WTC11 (cell line): Measurements from ENCODE around the gene FMNL1. TPM values are rescaled to one million over a fixed set of nuclear protein-coding genes. Genes with fewer than 3 reads are reported as not detected.

ENCODE experiments used
- ATAC-seq: fragments of 200-7000 bp; cut with Tn5 transposase; 2 replicates; pipeline ENCODE4 v1.10.0; 2021; ENCODE audit warnings: mild to moderate bottlenecking, moderate library complexity
- CTCF ChIA-PET: fragments of 300-600 bp; sonication (Branson Sonifier 250); formaldehyde crosslinking; loops from one replicate; lab custom pipeline; 2021; ENCODE audit warnings: antibody characterized with exemption; lab: Charles Lee
- POLR2A ChIA-PET: fragments of 350-600 bp; sonication (Branson Sonifier 250); formaldehyde crosslinking; loops from one replicate; lab custom pipeline; 2021; ENCODE audit warnings: antibody characterized with exemption; lab: Charles Lee
- DNase-seq: peaks from one replicate; pipeline ENCODE4 v3.0.0; 2021; ENCODE audit warnings: low spot score
- H3K27ac Mint-ChIP-seq: 2 replicates; pipeline ENCODE4 v1.8.0; 2021; ENCODE audit warnings: mixed read lengths
- H3K27me3 Mint-ChIP-seq: 2 replicates; pipeline ENCODE4 v1.8.0; 2021; ENCODE audit warnings: low read depth, mild to moderate bottlenecking, moderate library complexity, mixed read lengths
- H3K36me3 Mint-ChIP-seq: 2 replicates; pipeline ENCODE4 v1.8.0; 2021; ENCODE audit warnings: mixed read lengths
- H3K4me1 Mint-ChIP-seq: 2 replicates; pipeline ENCODE4 v1.8.0; 2022; ENCODE audit warnings: mixed read lengths
- H3K4me3 Mint-ChIP-seq: 2 replicates; pipeline ENCODE4 v1.8.0; 2021; ENCODE audit warnings: mild to moderate bottlenecking, moderate library complexity, mixed read lengths
- H3K9me3 Mint-ChIP-seq: 2 replicates; pipeline ENCODE4 v1.8.0; 2021; ENCODE audit warnings: mixed read lengths
- ATF1 ChIP-seq: sonication (generic); formaldehyde crosslinking; IDR thresholded peaks from 2 replicates; pipeline ENCODE4 v1.8.1; 2023; ENCODE audit warnings: mild to moderate bottlenecking, moderate library complexity, missing genetic modification reagents
- CREB1 ChIP-seq: sonication (generic); formaldehyde crosslinking; IDR thresholded peaks from 2 replicates; pipeline ENCODE4 v1.8.0; 2023; ENCODE audit warnings: mild to moderate bottlenecking, missing genetic modification reagents
- ELF4 ChIP-seq: sonication (generic); formaldehyde crosslinking; IDR thresholded peaks from 2 replicates; pipeline ENCODE4 v1.8.1; 2022; ENCODE audit warnings: low read depth, mild to moderate bottlenecking, moderate library complexity, missing genetic modification reagents
- EMX1 ChIP-seq: fragments of 250-450 bp; sonication (Bioruptor Pico); IDR thresholded peaks from 2 replicates; pipeline ENCODE4 v1.8.0; 2021; ENCODE audit warnings: mild to moderate bottlenecking
- FOXK1 ChIP-seq: sonication (generic); formaldehyde crosslinking; IDR thresholded peaks from 2 replicates; pipeline ENCODE4 v1.8.0; 2022; ENCODE audit warnings: mild to moderate bottlenecking, moderate library complexity, missing genetic modification reagents
- GABPB1 ChIP-seq: sonication (generic); formaldehyde crosslinking; IDR thresholded peaks from 2 replicates; pipeline ENCODE4 v1.8.1; 2023; ENCODE audit warnings: mild to moderate bottlenecking, missing genetic modification reagents
- GRHL2 ChIP-seq: fragments of 250-450 bp; sonication (Bioruptor Pico); IDR thresholded peaks from 2 replicates; pipeline ENCODE4 v1.8.0; 2022; ENCODE audit warnings: mild to moderate bottlenecking, moderate library complexity; ENCODE audit not compliant: insufficient replicate concordance, severe bottlenecking
- HMGXB4 ChIP-seq: sonication (generic); formaldehyde crosslinking; IDR thresholded peaks from 2 replicates; pipeline ENCODE4 v1.8.1; 2023; ENCODE audit warnings: mild to moderate bottlenecking, moderate library complexity, missing genetic modification reagents
- IRF2 ChIP-seq: sonication (generic); formaldehyde crosslinking; IDR thresholded peaks from 2 replicates; pipeline ENCODE4 v1.8.0; 2022; ENCODE audit warnings: low read depth, missing genetic modification reagents, borderline replicate concordance
- JAZF1 ChIP-seq: fragments of 250-450 bp; sonication (Bioruptor Pico); IDR thresholded peaks from 2 replicates; pipeline ENCODE4 v1.9.0; 2021; ENCODE audit warnings: moderate library complexity, mild to moderate bottlenecking, inconsistent platforms
- MYBL2 ChIP-seq: sonication (generic); formaldehyde crosslinking; IDR thresholded peaks from 2 replicates; pipeline ENCODE4 v1.8.1; 2023; ENCODE audit warnings: mild to moderate bottlenecking, moderate library complexity, missing genetic modification reagents
- NFATC4 ChIP-seq: fragments of 250-450 bp; sonication (Bioruptor Pico); IDR thresholded peaks from 2 replicates; pipeline ENCODE4 v1.9.0; 2021; ENCODE audit warnings: mild to moderate bottlenecking
- NR3C1 ChIP-seq: sonication (generic); formaldehyde crosslinking; conservative IDR thresholded peaks from 2 replicates; pipeline ENCODE4 v1.8.1; 2023; ENCODE audit warnings: low read depth, mild to moderate bottlenecking, missing genetic modification reagents
- OVOL2 ChIP-seq: fragments of 250-450 bp; sonication (Bioruptor Pico); IDR thresholded peaks from 2 replicates; pipeline ENCODE4 v1.9.0; 2021; ENCODE audit warnings: mild to moderate bottlenecking, borderline replicate concordance
- RORB ChIP-seq: fragments of 250-450 bp; sonication (Bioruptor Pico); IDR thresholded peaks from 2 replicates; pipeline ENCODE4 v1.9.0; 2021; ENCODE audit warnings: mild to moderate bottlenecking
- SP1 ChIP-seq: sonication (generic); formaldehyde crosslinking; conservative IDR thresholded peaks from 2 replicates; pipeline ENCODE4 v1.8.1; 2022; ENCODE audit warnings: missing genetic modification reagents
- TEAD4 ChIP-seq: sonication (generic); formaldehyde crosslinking; IDR thresholded peaks from 2 replicates; pipeline ENCODE4 v1.8.0; 2022; ENCODE audit warnings: mild to moderate bottlenecking, missing genetic modification reagents
- TP53 ChIP-seq: sonication (generic); formaldehyde crosslinking; IDR thresholded peaks from 2 replicates; pipeline ENCODE4 v1.8.1; 2023; ENCODE audit warnings: mild to moderate bottlenecking, missing genetic modification reagents
- USF1 ChIP-seq: sonication (generic); formaldehyde crosslinking; IDR thresholded peaks from 2 replicates; pipeline ENCODE4 v1.8.0; 2022; ENCODE audit warnings: mild to moderate bottlenecking, missing genetic modification reagents
- ZNF121 ChIP-seq: sonication (generic); formaldehyde crosslinking; IDR thresholded peaks from 2 replicates; pipeline ENCODE4 v1.8.0; 2023; ENCODE audit warnings: missing genetic modification reagents
- ZNF396 ChIP-seq: fragments of 250-450 bp; sonication (Bioruptor Pico); IDR thresholded peaks from 2 replicates; pipeline ENCODE4 v1.8.0; 2021; ENCODE audit warnings: mild to moderate bottlenecking, moderate library complexity, borderline replicate concordance
- ZNF423 ChIP-seq: fragments of 250-450 bp; sonication (Bioruptor Pico); IDR thresholded peaks from 2 replicates; pipeline ENCODE4 v2.1.2; 2022; ENCODE audit warnings: mild to moderate bottlenecking, moderate library complexity
- total RNA-seq: library from RNA; stranded (reverse); gene quantifications from 3 replicates; pipeline ENCODE4 v1.2.3, GENCODE V29; 2021
- TF ChIP-seq, protein P1 (sequence below): fragments of 250-450 bp; sonication (Bioruptor Pico); IDR thresholded peaks from 2 replicates; pipeline ENCODE4 v1.8.0; 2021; ENCODE audit warnings: mild to moderate bottlenecking
- TF ChIP-seq, protein P2 (sequence below): sonication (generic); formaldehyde crosslinking; IDR thresholded peaks from 2 replicates; pipeline ENCODE4 v1.8.0; 2023; ENCODE audit warnings: missing genetic modification reagents, mild to moderate bottlenecking, borderline replicate concordance
- TF ChIP-seq, protein P3 (sequence below): sonication (generic); formaldehyde crosslinking; conservative IDR thresholded peaks from 2 replicates; pipeline ENCODE4 v1.8.1; 2022; ENCODE audit warnings: mild to moderate bottlenecking, missing genetic modification reagents
- TF ChIP-seq, protein P4 (sequence below): sonication (generic); formaldehyde crosslinking; IDR thresholded peaks from 2 replicates; pipeline ENCODE4 v1.8.0; 2022; ENCODE audit warnings: missing genetic modification reagents

The FMNL1 gene
- total RNA-seq, 1 experiment from 2014 or later: 5.3 TPM

DNA sequence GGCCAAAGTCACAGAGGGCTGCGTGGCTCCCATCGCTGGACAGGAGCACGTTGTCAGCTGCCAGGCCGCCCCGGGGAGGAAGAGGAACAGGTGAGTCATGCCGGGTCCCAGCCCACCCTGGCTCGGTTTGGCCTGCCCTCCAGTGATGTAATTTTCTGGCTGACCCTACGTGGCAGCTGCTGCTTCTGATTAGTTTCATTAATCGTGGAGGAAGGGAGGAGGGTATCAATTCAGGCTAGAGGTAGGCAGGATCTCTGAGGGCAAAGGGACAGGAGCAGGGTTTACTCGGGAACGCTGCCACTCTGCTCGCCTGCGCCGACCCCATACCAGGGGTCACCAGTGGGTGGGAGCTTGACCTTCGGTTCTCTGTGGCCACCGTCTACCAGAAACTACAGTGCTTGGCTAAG lies 51.9 kb downstream of the FMNL1 start:
- CTCF ChIA-PET: interaction anchor here (1.2 to 4.8 kb wide), 5 partner anchors 18 to 111 kb away, joined by 4 to 32 read pairs (median 23); no protein-coding TSS in a partner anchor
- peak overlapping the region; percentile 13; the same call in 1 of the 2 replicates for H3K27ac Mint-ChIP-seq

GRCh38 chr17:45274033-45274432 lies 52.3 kb downstream of the FMNL1 start:
- no peak overlapping the region for H3K4me3 Mint-ChIP-seq
- no peaks in the 10 kb centered on the region for H3K9me3 Mint-ChIP-seq
- 0 out of 2 replicates have a peak overlapping the region, but pooled peaks have one; percentile 13 for H3K27ac Mint-ChIP-seq
- no peak for DNase-seq
- CTCF ChIA-PET: interaction anchor here (1.2 to 1.5 kb wide), 3 partner anchors 38 to 111 kb away, joined by 4 to 5 read pairs (median 4); no protein-coding TSS in a partner anchor
- ATAC-seq: no peak
- peaks cover 7% of the 10 kb centered on the region; the same call in 1 of the 2 replicates for H3K36me3 Mint-ChIP-seq
- POLR2A ChIA-PET: no interaction called here
- H3K4me1 Mint-ChIP-seq: peaks cover 12% of the 10 kb centered on the region
- no peaks in the 10 kb centered on the region for H3K27me3 Mint-ChIP-seq
- TF ChIP-seq IRF2 (CRISPR knock-in tag) (no peak), RORB (no peak), ATF1 (CRISPR knock-in tag) (no peak), FOXK1 (no peak), EMX1 (CRISPR knock-in tag) (no peak), CREB1 (CRISPR knock-in tag) (no peak), USF1 (no peak), ZNF423 (CRISPR knock-in tag) (no peak), ZNF121 (CRISPR knock-in tag) (no peak), HMGXB4 (CRISPR knock-in tag) (no peak), JAZF1 (CRISPR knock-in tag) (no peak), NR3C1 (CRISPR knock-in tag) (no peak)
- TF ChIP-seq, protein P1, sequence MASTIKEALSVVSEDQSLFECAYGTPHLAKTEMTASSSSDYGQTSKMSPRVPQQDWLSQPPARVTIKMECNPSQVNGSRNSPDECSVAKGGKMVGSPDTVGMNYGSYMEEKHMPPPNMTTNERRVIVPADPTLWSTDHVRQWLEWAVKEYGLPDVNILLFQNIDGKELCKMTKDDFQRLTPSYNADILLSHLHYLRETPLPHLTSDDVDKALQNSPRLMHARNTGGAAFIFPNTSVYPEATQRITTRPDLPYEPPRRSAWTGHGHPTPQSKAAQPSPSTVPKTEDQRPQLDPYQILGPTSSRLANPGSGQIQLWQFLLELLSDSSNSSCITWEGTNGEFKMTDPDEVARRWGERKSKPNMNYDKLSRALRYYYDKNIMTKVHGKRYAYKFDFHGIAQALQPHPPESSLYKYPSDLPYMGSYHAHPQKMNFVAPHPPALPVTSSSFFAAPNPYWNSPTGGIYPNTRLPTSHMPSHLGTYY (CRISPR knock-in tag): no peak
- TF ChIP-seq, protein P2, sequence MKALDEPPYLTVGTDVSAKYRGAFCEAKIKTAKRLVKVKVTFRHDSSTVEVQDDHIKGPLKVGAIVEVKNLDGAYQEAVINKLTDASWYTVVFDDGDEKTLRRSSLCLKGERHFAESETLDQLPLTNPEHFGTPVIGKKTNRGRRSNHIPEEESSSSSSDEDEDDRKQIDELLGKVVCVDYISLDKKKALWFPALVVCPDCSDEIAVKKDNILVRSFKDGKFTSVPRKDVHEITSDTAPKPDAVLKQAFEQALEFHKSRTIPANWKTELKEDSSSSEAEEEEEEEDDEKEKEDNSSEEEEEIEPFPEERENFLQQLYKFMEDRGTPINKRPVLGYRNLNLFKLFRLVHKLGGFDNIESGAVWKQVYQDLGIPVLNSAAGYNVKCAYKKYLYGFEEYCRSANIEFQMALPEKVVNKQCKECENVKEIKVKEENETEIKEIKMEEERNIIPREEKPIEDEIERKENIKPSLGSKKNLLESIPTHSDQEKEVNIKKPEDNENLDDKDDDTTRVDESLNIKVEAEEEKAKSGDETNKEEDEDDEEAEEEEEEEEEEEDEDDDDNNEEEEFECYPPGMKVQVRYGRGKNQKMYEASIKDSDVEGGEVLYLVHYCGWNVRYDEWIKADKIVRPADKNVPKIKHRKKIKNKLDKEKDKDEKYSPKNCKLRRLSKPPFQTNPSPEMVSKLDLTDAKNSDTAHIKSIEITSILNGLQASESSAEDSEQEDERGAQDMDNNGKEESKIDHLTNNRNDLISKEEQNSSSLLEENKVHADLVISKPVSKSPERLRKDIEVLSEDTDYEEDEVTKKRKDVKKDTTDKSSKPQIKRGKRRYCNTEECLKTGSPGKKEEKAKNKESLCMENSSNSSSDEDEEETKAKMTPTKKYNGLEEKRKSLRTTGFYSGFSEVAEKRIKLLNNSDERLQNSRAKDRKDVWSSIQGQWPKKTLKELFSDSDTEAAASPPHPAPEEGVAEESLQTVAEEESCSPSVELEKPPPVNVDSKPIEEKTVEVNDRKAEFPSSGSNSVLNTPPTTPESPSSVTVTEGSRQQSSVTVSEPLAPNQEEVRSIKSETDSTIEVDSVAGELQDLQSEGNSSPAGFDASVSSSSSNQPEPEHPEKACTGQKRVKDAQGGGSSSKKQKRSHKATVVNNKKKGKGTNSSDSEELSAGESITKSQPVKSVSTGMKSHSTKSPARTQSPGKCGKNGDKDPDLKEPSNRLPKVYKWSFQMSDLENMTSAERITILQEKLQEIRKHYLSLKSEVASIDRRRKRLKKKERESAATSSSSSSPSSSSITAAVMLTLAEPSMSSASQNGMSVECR (CRISPR knock-in tag): no peak

More for the DNA sequence above, 51.9 kb downstream of the FMNL1 start:
- Mint-ChIP-seq H3K27me3 (no peaks in the 10 kb centered on the region), H3K4me1 (peaks cover 12% of the 10 kb centered on the region), H3K36me3 (peaks cover 9% of the 10 kb centered on the region; the same call in 1 of the 2 replicates), H3K4me3 (no peak overlapping the region), H3K9me3 (no peaks in the 10 kb centered on the region)
- TF ChIP-seq IRF2 (CRISPR knock-in tag) (no peak), ZNF396 (CRISPR knock-in tag) (no peak), NFATC4 (CRISPR knock-in tag) (no peak), OVOL2 (CRISPR knock-in tag) (no peak), ATF1 (CRISPR knock-in tag) (no peak), ELF4 (CRISPR knock-in tag) (no peak), GABPB1 (CRISPR knock-in tag) (no peak), MYBL2 (CRISPR knock-in tag) (no peak), SP1 (no peak), TP53 (CRISPR knock-in tag) (no peak), NR3C1 (CRISPR knock-in tag) (no peak), GRHL2 (CRISPR knock-in tag) (no peak), TEAD4 (CRISPR knock-in tag) (no peak)
- TF ChIP-seq, protein P3, sequence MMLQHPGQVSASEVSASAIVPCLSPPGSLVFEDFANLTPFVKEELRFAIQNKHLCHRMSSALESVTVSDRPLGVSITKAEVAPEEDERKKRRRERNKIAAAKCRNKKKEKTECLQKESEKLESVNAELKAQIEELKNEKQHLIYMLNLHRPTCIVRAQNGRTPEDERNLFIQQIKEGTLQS: no peak
- TF ChIP-seq, protein P4, sequence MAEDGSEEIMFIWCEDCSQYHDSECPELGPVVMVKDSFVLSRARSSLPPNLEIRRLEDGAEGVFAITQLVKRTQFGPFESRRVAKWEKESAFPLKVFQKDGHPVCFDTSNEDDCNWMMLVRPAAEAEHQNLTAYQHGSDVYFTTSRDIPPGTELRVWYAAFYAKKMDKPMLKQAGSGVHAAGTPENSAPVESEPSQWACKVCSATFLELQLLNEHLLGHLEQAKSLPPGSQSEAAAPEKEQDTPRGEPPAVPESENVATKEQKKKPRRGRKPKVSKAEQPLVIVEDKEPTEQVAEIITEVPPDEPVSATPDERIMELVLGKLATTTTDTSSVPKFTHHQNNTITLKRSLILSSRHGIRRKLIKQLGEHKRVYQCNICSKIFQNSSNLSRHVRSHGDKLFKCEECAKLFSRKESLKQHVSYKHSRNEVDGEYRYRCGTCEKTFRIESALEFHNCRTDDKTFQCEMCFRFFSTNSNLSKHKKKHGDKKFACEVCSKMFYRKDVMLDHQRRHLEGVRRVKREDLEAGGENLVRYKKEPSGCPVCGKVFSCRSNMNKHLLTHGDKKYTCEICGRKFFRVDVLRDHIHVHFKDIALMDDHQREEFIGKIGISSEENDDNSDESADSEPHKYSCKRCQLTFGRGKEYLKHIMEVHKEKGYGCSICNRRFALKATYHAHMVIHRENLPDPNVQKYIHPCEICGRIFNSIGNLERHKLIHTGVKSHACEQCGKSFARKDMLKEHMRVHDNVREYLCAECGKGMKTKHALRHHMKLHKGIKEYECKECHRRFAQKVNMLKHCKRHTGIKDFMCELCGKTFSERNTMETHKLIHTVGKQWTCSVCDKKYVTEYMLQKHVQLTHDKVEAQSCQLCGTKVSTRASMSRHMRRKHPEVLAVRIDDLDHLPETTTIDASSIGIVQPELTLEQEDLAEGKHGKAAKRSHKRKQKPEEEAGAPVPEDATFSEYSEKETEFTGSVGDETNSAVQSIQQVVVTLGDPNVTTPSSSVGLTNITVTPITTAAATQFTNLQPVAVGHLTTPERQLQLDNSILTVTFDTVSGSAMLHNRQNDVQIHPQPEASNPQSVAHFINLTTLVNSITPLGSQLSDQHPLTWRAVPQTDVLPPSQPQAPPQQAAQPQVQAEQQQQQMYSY: no peak
- DNase-seq: no peak
- POLR2A ChIA-PET: no interaction called here
- ATAC-seq: no peak
